H1 (cell line): Measurements from ENCODE around the gene NPNT. TPM values are rescaled to one million over a fixed set of nuclear protein-coding genes. Genes with fewer than 3 reads are reported as not detected.

Source experiments
- KDM1A ChIP-seq: fragments of 200-600, 300-600 bp; sonication (generic); IDR thresholded peaks from 2 replicates; pipeline ENCODE4 v1.7.1; 2016; ENCODE audit warnings: mild to moderate bottlenecking, low read length, borderline replicate concordance
- KDM4A ChIP-seq: IDR thresholded peaks from one replicate; pipeline ENCODE4 v1.7.1; 2012; ENCODE audit warnings: low read depth, mild to moderate bottlenecking, moderate library complexity, low read length, inconsistent platforms; ENCODE audit not compliant: severe bottlenecking
- SIRT6 ChIP-seq: IDR thresholded peaks from one replicate; pipeline ENCODE4 v1.7.1; 2012; ENCODE audit warnings: low read length, inconsistent platforms
- polyA plus RNA-seq, 7 experiments: library from polyadenylated mRNA; depleted of rRNA in 3 of 7; stranded (reverse) in 5 of 7; unstranded in 2 of 7; fragments of >200 nt in 5 of 7; fragments of 200-250 nt in 2 of 7; gene quantifications; 1 replicate in 5 of 7; 2 replicates in 1 of 7; 4 replicates in 1 of 7; pipeline versions ENCODE4 v1.2.1 to v1.2.3, GENCODE V29; 2011 to 2013; ENCODE audit warnings: missing spikeins in 2 of 7, mixed read lengths in 2 of 7
- total RNA-seq: library from RNA; stranded (reverse); fragmentation: NEBNext Ultra II Directional; extraction: Animal tissue kit (Norgen Biotek cat#: 25700); gene quantifications from 2 replicates; pipeline ENCODE4 v1.2.1, GENCODE V29; 2021
- TF ChIP-seq, protein P1 (sequence below): IDR thresholded peaks from 2 replicates; pipeline ENCODE4 v1.6.1; 2011; ENCODE audit warnings: low read depth, mild to moderate bottlenecking, low read length; ENCODE audit not compliant: insufficient read depth

The NPNT gene
- total and polyA plus RNA-seq, 2 of the 8 experiments (the other 6 are each of a cell fraction or from before 2014, with no cell fraction given) = 0.24 to 0.97 TPM

DNA sequence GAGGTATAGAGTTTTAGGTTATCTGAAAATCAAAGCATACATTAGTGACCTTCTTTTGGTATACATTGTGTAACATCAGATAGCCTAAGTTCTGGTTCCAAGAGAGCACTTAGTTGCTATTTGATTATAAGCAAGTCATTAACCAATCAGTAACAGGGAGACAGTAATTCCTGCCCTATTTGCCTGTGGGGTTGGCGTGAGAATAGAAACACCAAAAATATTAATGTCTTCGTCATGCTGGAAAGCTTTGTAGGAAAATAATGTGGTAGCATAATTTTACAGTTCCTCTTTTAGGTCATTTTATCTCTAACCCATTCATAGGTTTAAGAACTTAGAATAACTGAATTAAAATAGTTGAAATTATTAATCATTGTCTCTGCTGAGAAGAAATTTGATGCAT is 37.8 kb downstream of the NPNT start (continued):
- TF ChIP-seq, protein P1, sequence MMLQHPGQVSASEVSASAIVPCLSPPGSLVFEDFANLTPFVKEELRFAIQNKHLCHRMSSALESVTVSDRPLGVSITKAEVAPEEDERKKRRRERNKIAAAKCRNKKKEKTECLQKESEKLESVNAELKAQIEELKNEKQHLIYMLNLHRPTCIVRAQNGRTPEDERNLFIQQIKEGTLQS = no peak
- no peak for TF ChIP-seq KDM1A
- no peak for TF ChIP-seq KDM4A
- no peak for TF ChIP-seq SIRT6
